Esophagus squamous epithelium (tissue), 5 donors: ENCODE measurements around the gene TMEM44. TPM values are rescaled to one million over a fixed set of nuclear protein-coding genes. Genes with fewer than 3 reads are reported as not detected.

Source experiments
- DNase-seq: peaks from one replicate; lab custom pipeline; 2025; lab: John Stamatoyannopoulos, UW
- H3K27ac ChIP-seq, 4 donors: fragments of 200-600 bp; sonication (generic); one replicate each; pipeline ENCODE4 v1.5.1; 2016 to 2019; ENCODE audit warnings: mild to moderate bottlenecking in 1 of 4
- H3K27me3 ChIP-seq, 4 donors: fragments of 200-600 bp; sonication (generic); 1 replicate in 3 of 4; 2 replicates in 1 of 4; pipeline versions ENCODE4 v1.5.1 to v1.6.0; 2017 to 2021; ENCODE audit warnings: antibody characterized with exemption in 1 of 4
- H3K36me3 ChIP-seq, 3 donors: fragments of 200-600 bp; sonication (generic); one replicate each; pipeline ENCODE4 v1.5.1; 2016 to 2019
- H3K4me1 ChIP-seq, 3 donors: fragments of 200-600 bp; sonication (generic); one replicate each; pipeline ENCODE4 v1.5.1; 2017 to 2019
- H3K4me3 ChIP-seq, 4 donors: fragments of 200-600 bp; sonication (generic); 1 replicate in 3 of 4; 2 replicates in 1 of 4; pipeline ENCODE4 v1.5.1; 2016 to 2019; ENCODE audit warnings: mild to moderate bottlenecking in 2 of 4, moderate library complexity in 1 of 4
- H3K9me3 ChIP-seq, 3 donors: fragments of 200-600 bp; sonication (generic); one replicate each; pipeline ENCODE4 v1.5.1; 2016 to 2019
- CTCF ChIP-seq, 6 experiments: fragments of 450-650 bp in 4 of 6; fragments of 200-600 bp in 2 of 6; sonication (generic) in 2 of 6; IDR thresholded peaks; one replicate each; pipeline ENCODE4 v1.5.1; 2016 to 2019; ENCODE audit warnings: antibody characterized with exemption in 6 of 6, mild to moderate bottlenecking in 4 of 6, moderate library complexity in 4 of 6
- POLR2A ChIP-seq, 4 donors: fragments of 450-650 bp; IDR thresholded peaks; one replicate each; pipeline ENCODE4 v1.6.1; 2017; ENCODE audit warnings: antibody characterized with exemption in 4 of 4, mild to moderate bottlenecking in 4 of 4, moderate library complexity in 3 of 4
- WGBS, 2 donors: methylation state at CpG; one replicate each; pipeline ENCODE4 v1.1.5; 2018; 5-methylcytosine and 5-hydroxymethylcytosine counted together
- intact Hi-C: fragments of 100-400 bp; cut with DNase I; formaldehyde crosslinking; loops from one replicate; pipeline ENCODE4 v1.15.0; 2022
- total RNA-seq, 4 donors: library from RNA; depleted of rRNA; stranded (reverse); fragments of >200 nt; gene quantifications; one replicate each; pipeline ENCODE4 v1.1.0, GENCODE V29; 2016
- donor health status: DM: yes; HTN: yes; CAD: no.

The TMEM44 gene
- total RNA-seq, 4 donors from 2014 or later, result 4.7 to 11.9 (median 7.6) TPM

GRCh38 chr3:194588236-194588635 is 45.0 kb downstream of the TMEM44 start:
- no peak overlapping the region for H3K4me3 ChIP-seq
- intact Hi-C loops, result no loop called here

GRCh38 chr3:194587438-194587931 is 45.7 kb downstream of the TMEM44 start:
- Histone ChIP-seq H3K27ac (peak overlapping the region in 1 of 4 donors; percentile 49), H3K4me3 (no peak overlapping the region), H3K27me3 (no peaks in the 10 kb centered on the region), H3K9me3 (no peaks in the 10 kb centered on the region), H3K36me3 (peaks cover 0 to 15% (median 0%) of the 10 kb centered on the region in 3 donors), H3K4me1 (peaks cover 6 to 26% (median 7%) of the 10 kb centered on the region in 3 donors)
- no peak for DNase-seq
- intact Hi-C loops, result no loop called here
- 73 to 85% methylated on average over 10 to 13 of the region's 14 CpGs for WGBS, 2 donors
- TF ChIP-seq POLR2A (IDR thresholded peaks at IDR 0.05) (no peak), CTCF (IDR thresholded peaks at IDR 0.05) (no peak)

More at GRCh38 chr3:194588236-194588635, 45.0 kb downstream of the TMEM44 start:
- H3K27me3 ChIP-seq, result no peaks in the 10 kb centered on the region
- TF ChIP-seq POLR2A (IDR thresholded peaks at IDR 0.05) (no peak), CTCF (IDR thresholded peaks at IDR 0.05) (no peak)
- H3K9me3 ChIP-seq, result no peaks in the 10 kb centered on the region
- H3K27ac ChIP-seq, result no peak overlapping the region
- peaks cover 7 to 30% (median 11%) of the 10 kb centered on the region in 3 donors for H3K4me1 ChIP-seq
- no peak for DNase-seq
- peaks cover 0 to 15% (median 0%) of the 10 kb centered on the region in 3 donors for H3K36me3 ChIP-seq
- WGBS, 2 donors, result 87 to 89% methylated on average over 11 to 13 of the region's 13 CpGs

GRCh38 chr3:194586836-194587235 is 46.4 kb downstream of the TMEM44 start:
- H3K4me1 ChIP-seq, result peaks cover 6 to 26% (median 7%) of the 10 kb centered on the region in 3 donors
- no peaks in the 10 kb centered on the region for H3K9me3 ChIP-seq
- DNase-seq, result no peak
- TF ChIP-seq CTCF (IDR thresholded peaks at IDR 0.05) (no peak), POLR2A (IDR thresholded peaks at IDR 0.05) (no peak)
- no peak overlapping the region for H3K4me3 ChIP-seq
- intact Hi-C loops, result no loop called here
- peak overlapping the region in 2 of 4 donors; percentile 20 to 49 for H3K27ac ChIP-seq
- no peaks in the 10 kb centered on the region for H3K27me3 ChIP-seq
- H3K36me3 ChIP-seq, result peaks cover 0 to 15% (median 0%) of the 10 kb centered on the region in 3 donors
- whole genome bisulfite sequencing, 2 donors, result 57 to 70% methylated on average over 2 of the region's 2 CpGs

DNA sequence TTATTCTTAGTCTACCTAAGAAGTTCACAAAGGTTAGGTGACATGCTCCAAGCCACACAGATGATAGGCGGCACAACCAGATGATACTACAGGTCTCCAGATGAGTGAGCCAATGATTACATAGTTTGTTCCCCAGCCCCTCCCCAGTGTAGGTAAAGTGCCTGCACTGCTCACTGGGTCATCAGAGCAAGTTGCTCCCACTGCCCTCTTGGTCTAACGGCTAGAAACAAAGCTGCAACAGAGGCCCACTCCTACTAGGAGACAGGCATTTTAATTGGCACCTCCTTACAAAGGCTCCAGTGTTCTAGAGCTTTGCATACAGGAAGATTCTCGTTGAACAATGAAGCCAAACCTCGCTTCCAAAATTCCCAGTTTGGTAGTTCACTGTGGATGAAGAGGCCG is 47.3 kb downstream of the TMEM44 start:
- peaks cover 6 to 26% (median 7%) of the 10 kb centered on the region in 3 donors for H3K4me1 ChIP-seq
- peaks cover 0 to 15% (median 0%) of the 10 kb centered on the region in 3 donors for H3K36me3 ChIP-seq
- no peaks in the 10 kb centered on the region for H3K9me3 ChIP-seq
- intact Hi-C loops, result no loop called here
- H3K27me3 ChIP-seq, result no peaks in the 10 kb centered on the region
- TF ChIP-seq CTCF (IDR thresholded peaks at IDR 0.05), result no peak
- TF ChIP-seq POLR2A (IDR thresholded peaks at IDR 0.05), result no peak
- no peak overlapping the region for H3K27ac ChIP-seq
- WGBS, 2 donors, result 81 to 96% methylated on average over 3 of the region's 5 CpGs
- H3K4me3 ChIP-seq, result no peak overlapping the region
- no peak for DNase-seq

DNA sequence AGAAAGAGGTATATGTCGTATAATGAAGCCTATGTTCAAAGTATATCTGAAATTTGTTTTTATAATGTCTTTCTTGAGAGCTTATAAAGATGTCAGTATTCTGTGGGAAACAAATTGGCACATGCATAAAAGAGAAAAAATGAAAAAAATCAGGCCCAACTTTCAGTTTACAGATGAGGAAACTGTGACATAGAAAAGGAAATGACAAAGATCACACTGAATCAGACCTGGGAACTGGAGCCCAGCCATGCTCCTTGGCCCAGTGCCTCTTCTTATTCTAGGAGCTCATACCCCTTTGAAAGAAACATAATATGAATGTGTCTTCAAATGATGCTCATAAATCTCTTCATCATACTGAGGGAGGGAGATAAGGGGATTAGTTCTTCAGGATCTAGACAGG is 48.4 kb downstream of the TMEM44 start:
- peak overlapping the region in 3 of 4 donors; percentile 93 to 97 (median 96) for H3K27ac ChIP-seq
- H3K4me1 ChIP-seq, result peaks cover 6 to 26% (median 7%) of the 10 kb centered on the region in 3 donors
- H3K4me3 ChIP-seq, result peak overlapping the region in 1 of 4 donors; percentile 69
- no peaks in the 10 kb centered on the region for H3K9me3 ChIP-seq
- H3K36me3 ChIP-seq, result peaks cover 0 to 15% (median 0%) of the 10 kb centered on the region in 3 donors
- H3K27me3 ChIP-seq, result no peaks in the 10 kb centered on the region
- intact Hi-C loops, result loop anchor here (5.0 kb wide), 1 partner anchor 253 kb away; no protein-coding TSS in a partner anchor
- TF ChIP-seq CTCF (IDR thresholded peaks at IDR 0.05) (no peak), POLR2A (IDR thresholded peaks at IDR 0.05) (no peak)
- WGBS, 2 donors, result 76 to 93% methylated on average over 1 of the region's 1 CpG
- no peak for DNase-seq
